Endothelial cell of umbilical vein (primary cell): ENCODE results near the gene TMEM11.

Source experiments
- EZH2 ChIP-seq: IDR thresholded peaks from 2 replicates; pipeline ENCODE4 v1.6.1; 2012; ENCODE audit warnings: borderline replicate concordance, low read depth, mild to moderate bottlenecking, moderate library complexity, low read length, inconsistent platforms; ENCODE audit not compliant: severe bottlenecking
- JUN ChIP-seq: IDR thresholded peaks from 2 replicates; pipeline ENCODE4 v1.6.1; 2011; ENCODE audit warnings: borderline replicate concordance, low read depth; ENCODE audit not compliant: insufficient read length, insufficient read depth
- MYC ChIP-seq: IDR thresholded peaks from one replicate; pipeline ENCODE4 v1.6.1; 2011; ENCODE audit warnings: mild to moderate bottlenecking, low read depth, low read length
- TF ChIP-seq, protein P1 (sequence below), 2 donors: IDR thresholded peaks; 1 replicate in 1 of 2; 2 replicates in 1 of 2; pipeline ENCODE4 v1.5.1; 2011; ENCODE audit warnings: low read length in 2 of 2, mild to moderate bottlenecking in 2 of 2, moderate library complexity in 2 of 2, control low read depth in 1 of 2, inconsistent platforms in 1 of 2, low read depth in 1 of 2; ENCODE audit not compliant: insufficient read depth in 1 of 2; ENCODE audit errors: extremely low read depth in 1 of 2
- TF ChIP-seq, protein P2 (sequence below): IDR thresholded peaks from 2 replicates; pipeline ENCODE4 v1.6.1; 2011; ENCODE audit not compliant: insufficient read depth, insufficient read length

DNA sequence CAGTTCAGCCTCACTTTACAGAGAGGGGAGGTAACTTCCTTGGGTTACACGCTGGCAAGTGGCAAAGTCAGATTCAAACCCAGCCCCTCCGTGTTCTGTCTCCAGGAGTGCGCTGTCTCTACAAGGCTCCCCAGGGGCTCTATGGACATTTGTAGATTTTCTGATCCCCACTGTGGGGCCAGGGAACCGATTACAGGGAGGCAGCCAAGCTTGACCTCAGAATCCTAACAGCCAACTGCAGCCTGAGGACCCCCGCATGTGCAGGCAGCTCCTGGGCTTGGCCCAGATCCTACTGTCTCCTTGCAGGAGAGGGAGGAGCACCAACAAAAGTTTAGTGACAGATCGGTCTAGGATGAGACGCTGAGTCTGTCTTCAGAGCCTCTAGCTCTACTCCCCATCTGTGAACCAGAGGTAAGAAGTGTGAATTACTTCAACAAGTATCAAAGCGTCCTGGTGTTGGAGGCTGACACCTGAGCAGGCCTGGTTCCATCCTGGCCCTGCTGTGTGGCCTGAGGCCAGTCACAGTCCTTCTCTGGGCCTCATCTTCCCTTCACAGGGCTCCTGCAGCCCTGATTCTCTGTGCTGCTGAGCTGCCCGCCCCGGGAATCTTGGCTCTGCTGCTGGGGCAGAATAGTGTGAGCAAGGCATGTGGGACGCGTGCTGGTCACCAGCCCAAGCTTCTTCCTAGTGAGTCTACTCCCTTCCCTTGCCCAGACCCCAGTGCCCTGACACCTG lies 48.5 kb upstream of the TMEM11 start:
- TF ChIP-seq EZH2 (no peak), MYC (no peak), JUN (no peak)
- TF ChIP-seq, protein P1, sequence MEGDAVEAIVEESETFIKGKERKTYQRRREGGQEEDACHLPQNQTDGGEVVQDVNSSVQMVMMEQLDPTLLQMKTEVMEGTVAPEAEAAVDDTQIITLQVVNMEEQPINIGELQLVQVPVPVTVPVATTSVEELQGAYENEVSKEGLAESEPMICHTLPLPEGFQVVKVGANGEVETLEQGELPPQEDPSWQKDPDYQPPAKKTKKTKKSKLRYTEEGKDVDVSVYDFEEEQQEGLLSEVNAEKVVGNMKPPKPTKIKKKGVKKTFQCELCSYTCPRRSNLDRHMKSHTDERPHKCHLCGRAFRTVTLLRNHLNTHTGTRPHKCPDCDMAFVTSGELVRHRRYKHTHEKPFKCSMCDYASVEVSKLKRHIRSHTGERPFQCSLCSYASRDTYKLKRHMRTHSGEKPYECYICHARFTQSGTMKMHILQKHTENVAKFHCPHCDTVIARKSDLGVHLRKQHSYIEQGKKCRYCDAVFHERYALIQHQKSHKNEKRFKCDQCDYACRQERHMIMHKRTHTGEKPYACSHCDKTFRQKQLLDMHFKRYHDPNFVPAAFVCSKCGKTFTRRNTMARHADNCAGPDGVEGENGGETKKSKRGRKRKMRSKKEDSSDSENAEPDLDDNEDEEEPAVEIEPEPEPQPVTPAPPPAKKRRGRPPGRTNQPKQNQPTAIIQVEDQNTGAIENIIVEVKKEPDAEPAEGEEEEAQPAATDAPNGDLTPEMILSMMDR (IDR thresholded peaks at IDR 0.05; ENCODE audit: extremely low read depth in 1 of 2, insufficient read depth in 1 of 2, low read depth in 1 of 2, low read length in 2 of 2) = no peak
- TF ChIP-seq, protein P2, sequence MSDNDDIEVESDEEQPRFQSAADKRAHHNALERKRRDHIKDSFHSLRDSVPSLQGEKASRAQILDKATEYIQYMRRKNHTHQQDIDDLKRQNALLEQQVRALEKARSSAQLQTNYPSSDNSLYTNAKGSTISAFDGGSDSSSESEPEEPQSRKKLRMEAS = no peak
